ENCODE data around the gene NLK. TPM values are rescaled to one million over a fixed set of nuclear protein-coding genes. Genes with fewer than 3 reads are reported as not detected.

NLK gene
- total RNA-seq, 1 experiment from 2014 or later: 12.8 TPM

DNA sequence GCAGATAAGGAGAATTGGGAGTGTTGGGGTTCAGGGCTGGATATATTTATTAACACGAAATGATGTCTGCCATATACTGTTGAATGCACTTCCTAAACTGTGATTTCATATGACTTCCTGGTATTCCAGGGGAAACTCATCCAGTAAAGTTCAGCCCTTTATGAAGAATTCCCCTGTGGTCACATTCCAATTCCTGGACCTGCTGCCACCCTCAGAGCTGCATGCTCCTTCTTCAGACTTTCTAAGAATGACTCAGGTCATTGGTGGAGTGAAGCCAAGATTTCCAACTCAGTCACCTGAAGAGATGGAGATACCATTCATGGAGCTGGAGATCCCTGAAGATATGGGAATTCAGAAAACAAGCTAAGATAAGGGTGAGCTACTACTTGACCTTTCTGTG, 162.3 kb downstream of the NLK start:
- peaks cover 0 to 13% of the 10 kb centered on the region in 2 experiments; a peak in 2 of 4 replicates for H3K4me1 ChIP-seq (ENCODE audit: control insufficient read depth in 1 of 2, insufficient read depth in 2 of 2, low read length in 2 of 2)
- H3K36me3 ChIP-seq (ENCODE audit: control insufficient read depth in 1 of 2, insufficient read depth in 2 of 2, low read length in 2 of 2): no peaks in the 10 kb centered on the region
- ChIA-PET POLR2A (no interaction called here), RAD21 (ENCODE audit: low non-redundant PET in 1 of 2, low total read pairs in 2 of 2, uncharacterized antibody in 2 of 2, unreplicated experiment in 2 of 2) (interaction anchor here in 1 of 2 experiments (0.6 kb wide), 1 partner anchor 134 kb away, joined by 3 read pairs; no protein-coding TSS in a partner anchor), CTCF (no interaction called here)
- no peak overlapping the region for H3K9ac ChIP-seq (ENCODE audit: low read length)
- no peaks in the 10 kb centered on the region for H3K79me2 ChIP-seq (ENCODE audit: insufficient read depth, low read length)
- peak overlapping the region; percentile 23; the same call in 1 of the 2 replicates for H3K4me2 ChIP-seq (ENCODE audit: low read length)
- DNase-seq (ENCODE audit: low read depth, low spot score) (no peak), ATAC-seq (peak; percentile 76)
- intact Hi-C loops (cut with micrococcal nuclease): no loop called here
- H3K4me3 ChIP-seq (replicated peaks in 1 of 2; ENCODE audit: low read depth in 1 of 2, low read length in 2 of 2): no peak overlapping the region
- no peak for TF ChIP-seq TCF7L2 (IDR thresholded peaks at IDR 0.05; ENCODE audit: borderline replicate concordance, extremely low read depth, insufficient read depth, insufficient read length)
- TF ChIP-seq FOSL1 (IDR thresholded peaks at IDR 0.05; ENCODE audit: low read depth): no peak
- TF ChIP-seq, protein P1, sequence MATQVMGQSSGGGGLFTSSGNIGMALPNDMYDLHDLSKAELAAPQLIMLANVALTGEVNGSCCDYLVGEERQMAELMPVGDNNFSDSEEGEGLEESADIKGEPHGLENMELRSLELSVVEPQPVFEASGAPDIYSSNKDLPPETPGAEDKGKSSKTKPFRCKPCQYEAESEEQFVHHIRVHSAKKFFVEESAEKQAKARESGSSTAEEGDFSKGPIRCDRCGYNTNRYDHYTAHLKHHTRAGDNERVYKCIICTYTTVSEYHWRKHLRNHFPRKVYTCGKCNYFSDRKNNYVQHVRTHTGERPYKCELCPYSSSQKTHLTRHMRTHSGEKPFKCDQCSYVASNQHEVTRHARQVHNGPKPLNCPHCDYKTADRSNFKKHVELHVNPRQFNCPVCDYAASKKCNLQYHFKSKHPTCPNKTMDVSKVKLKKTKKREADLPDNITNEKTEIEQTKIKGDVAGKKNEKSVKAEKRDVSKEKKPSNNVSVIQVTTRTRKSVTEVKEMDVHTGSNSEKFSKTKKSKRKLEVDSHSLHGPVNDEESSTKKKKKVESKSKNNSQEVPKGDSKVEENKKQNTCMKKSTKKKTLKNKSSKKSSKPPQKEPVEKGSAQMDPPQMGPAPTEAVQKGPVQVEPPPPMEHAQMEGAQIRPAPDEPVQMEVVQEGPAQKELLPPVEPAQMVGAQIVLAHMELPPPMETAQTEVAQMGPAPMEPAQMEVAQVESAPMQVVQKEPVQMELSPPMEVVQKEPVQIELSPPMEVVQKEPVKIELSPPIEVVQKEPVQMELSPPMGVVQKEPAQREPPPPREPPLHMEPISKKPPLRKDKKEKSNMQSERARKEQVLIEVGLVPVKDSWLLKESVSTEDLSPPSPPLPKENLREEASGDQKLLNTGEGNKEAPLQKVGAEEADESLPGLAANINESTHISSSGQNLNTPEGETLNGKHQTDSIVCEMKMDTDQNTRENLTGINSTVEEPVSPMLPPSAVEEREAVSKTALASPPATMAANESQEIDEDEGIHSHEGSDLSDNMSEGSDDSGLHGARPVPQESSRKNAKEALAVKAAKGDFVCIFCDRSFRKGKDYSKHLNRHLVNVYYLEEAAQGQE (IDR thresholded peaks at IDR 0.05; ENCODE audit: low read depth): no peak
- no peak for TF ChIP-seq ZFX (IDR thresholded peaks at IDR 0.05)
- no peak for TF ChIP-seq EZH2 (IDR thresholded peaks at IDR 0.05)
- TF ChIP-seq, protein P2, sequence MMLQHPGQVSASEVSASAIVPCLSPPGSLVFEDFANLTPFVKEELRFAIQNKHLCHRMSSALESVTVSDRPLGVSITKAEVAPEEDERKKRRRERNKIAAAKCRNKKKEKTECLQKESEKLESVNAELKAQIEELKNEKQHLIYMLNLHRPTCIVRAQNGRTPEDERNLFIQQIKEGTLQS (IDR thresholded peaks at IDR 0.05): no peak
- TF ChIP-seq, protein P3, sequence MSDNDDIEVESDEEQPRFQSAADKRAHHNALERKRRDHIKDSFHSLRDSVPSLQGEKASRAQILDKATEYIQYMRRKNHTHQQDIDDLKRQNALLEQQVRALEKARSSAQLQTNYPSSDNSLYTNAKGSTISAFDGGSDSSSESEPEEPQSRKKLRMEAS (IDR thresholded peaks at IDR 0.05): no peak
- no peak for TF ChIP-seq CBX3 (IDR thresholded peaks at IDR 0.05; ENCODE audit: low read depth)
- no peak for TF ChIP-seq JUND (IDR thresholded peaks at IDR 0.05)
- TF ChIP-seq, protein P4, sequence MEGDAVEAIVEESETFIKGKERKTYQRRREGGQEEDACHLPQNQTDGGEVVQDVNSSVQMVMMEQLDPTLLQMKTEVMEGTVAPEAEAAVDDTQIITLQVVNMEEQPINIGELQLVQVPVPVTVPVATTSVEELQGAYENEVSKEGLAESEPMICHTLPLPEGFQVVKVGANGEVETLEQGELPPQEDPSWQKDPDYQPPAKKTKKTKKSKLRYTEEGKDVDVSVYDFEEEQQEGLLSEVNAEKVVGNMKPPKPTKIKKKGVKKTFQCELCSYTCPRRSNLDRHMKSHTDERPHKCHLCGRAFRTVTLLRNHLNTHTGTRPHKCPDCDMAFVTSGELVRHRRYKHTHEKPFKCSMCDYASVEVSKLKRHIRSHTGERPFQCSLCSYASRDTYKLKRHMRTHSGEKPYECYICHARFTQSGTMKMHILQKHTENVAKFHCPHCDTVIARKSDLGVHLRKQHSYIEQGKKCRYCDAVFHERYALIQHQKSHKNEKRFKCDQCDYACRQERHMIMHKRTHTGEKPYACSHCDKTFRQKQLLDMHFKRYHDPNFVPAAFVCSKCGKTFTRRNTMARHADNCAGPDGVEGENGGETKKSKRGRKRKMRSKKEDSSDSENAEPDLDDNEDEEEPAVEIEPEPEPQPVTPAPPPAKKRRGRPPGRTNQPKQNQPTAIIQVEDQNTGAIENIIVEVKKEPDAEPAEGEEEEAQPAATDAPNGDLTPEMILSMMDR (IDR thresholded peaks at IDR 0.05 in 2 of 3, conservative IDR thresholded peaks at IDR 0.05 in 1 of 3; ENCODE audit: borderline replicate concordance in 1 of 3, insufficient read depth in 1 of 3, low read depth in 2 of 3, low read length in 2 of 3): no peak
- TF ChIP-seq, protein P5, sequence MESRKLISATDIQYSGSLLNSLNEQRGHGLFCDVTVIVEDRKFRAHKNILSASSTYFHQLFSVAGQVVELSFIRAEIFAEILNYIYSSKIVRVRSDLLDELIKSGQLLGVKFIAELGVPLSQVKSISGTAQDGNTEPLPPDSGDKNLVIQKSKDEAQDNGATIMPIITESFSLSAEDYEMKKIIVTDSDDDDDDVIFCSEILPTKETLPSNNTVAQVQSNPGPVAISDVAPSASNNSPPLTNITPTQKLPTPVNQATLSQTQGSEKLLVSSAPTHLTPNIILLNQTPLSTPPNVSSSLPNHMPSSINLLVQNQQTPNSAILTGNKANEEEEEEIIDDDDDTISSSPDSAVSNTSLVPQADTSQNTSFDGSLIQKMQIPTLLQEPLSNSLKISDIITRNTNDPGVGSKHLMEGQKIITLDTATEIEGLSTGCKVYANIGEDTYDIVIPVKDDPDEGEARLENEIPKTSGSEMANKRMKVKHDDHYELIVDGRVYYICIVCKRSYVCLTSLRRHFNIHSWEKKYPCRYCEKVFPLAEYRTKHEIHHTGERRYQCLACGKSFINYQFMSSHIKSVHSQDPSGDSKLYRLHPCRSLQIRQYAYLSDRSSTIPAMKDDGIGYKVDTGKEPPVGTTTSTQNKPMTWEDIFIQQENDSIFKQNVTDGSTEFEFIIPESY (IDR thresholded peaks at IDR 0.05; ENCODE audit: extremely low read depth, insufficient replicate concordance, low read length): no peak
- TF ChIP-seq ZNF274 (IDR thresholded peaks at IDR 0.05; ENCODE audit: low read depth, low read length): no peak
- TF ChIP-seq SRF (IDR thresholded peaks at IDR 0.05; ENCODE audit: low read depth): no peak
- TF ChIP-seq EZH2phosphoT487 (IDR thresholded peaks at IDR 0.05; ENCODE audit: borderline replicate concordance): no peak
- no peak for TF ChIP-seq SP1 (IDR thresholded peaks at IDR 0.05; ENCODE audit: low read depth)
- no peak for TF ChIP-seq RAD21 (IDR thresholded peaks at IDR 0.05; ENCODE audit: low read depth)
- no peak for TF ChIP-seq YY1 (IDR thresholded peaks at IDR 0.05; ENCODE audit: extremely low read depth, insufficient replicate concordance, low read depth, low read length)
- no peak for TF ChIP-seq EGR1 (IDR thresholded peaks at IDR 0.05; ENCODE audit: low read depth)
- H3K27me3 ChIP-seq (ENCODE audit: insufficient read depth, low read length): no peaks in the 10 kb centered on the region
- no peaks in the 10 kb centered on the region for H3K9me2 ChIP-seq (ENCODE audit: insufficient read depth)
- H3K27ac ChIP-seq (ENCODE audit: low read depth, low read length): no peak overlapping the region
- H3K9me3 ChIP-seq (ENCODE audit: control insufficient read depth in 1 of 2, insufficient read depth in 1 of 2, low read depth in 1 of 2, low read length in 2 of 2): no peaks in the 10 kb centered on the region
- no peak overlapping the region for H2AFZ ChIP-seq (ENCODE audit: low read depth, low read length, poor library complexity, severe bottlenecking)
- H4K20me1 ChIP-seq (ENCODE audit: insufficient read depth): no peaks in the 10 kb centered on the region
- no TSS peak for BruUV-seq (replicated peaks)

Measured in HCT116 (cell line).